GM15510 (cell line): ENCODE data around the gene GLB1L.

Experiments
- POLR2A ChIP-seq: IDR thresholded peaks from 3 replicates; pipeline ENCODE4 v1.6.1; 2011; ENCODE audit warnings: borderline replicate concordance; ENCODE audit not compliant: insufficient read length; ENCODE audit errors: extremely low read depth

GLB1L gene

GRCh38 chr2:219210886-219211362, 34.3 kb downstream of the GLB1L start:
- no peak for TF ChIP-seq POLR2A

GRCh38 chr2:219210196-219210885, 34.9 kb downstream of the GLB1L start:
- TF ChIP-seq POLR2A, result no peak

GRCh38 chr2:219209236-219210195, 35.7 kb downstream of the GLB1L start:
- no peak for TF ChIP-seq POLR2A

GRCh38 chr2:219207884-219208740, 37.1 kb downstream of the GLB1L start:
- TF ChIP-seq POLR2A, result no peak

GRCh38 chr2:219207134-219207883, 37.9 kb downstream of the GLB1L start:
- TF ChIP-seq POLR2A, result no peak

- TF ChIP-seq POLR2A, result peak; percentile 99
Measured at GRCh38 chr2:219206328-219207133, 38.7 kb downstream of the GLB1L start, which contains the start of gene ZFAND2B. Gene ZFAND2B (plus strand): TSS chr2:219206782. CDS start chr2:219206988, 206 bp downstream.

- TF ChIP-seq POLR2A, result no peak
Measured at GRCh38 chr2:219205981-219206327, 39.3 kb downstream of the GLB1L start.

GRCh38 chr2:219205165-219205538, 40.1 kb downstream of the GLB1L start:
- no peak for TF ChIP-seq POLR2A

- no peak for TF ChIP-seq POLR2A
Measured at GRCh38 chr2:219204425-219205164, 40.6 kb downstream of the GLB1L start.

- TF ChIP-seq POLR2A, result no peak
Measured at GRCh38 chr2:219199470-219200211, 45.6 kb downstream of the GLB1L start.

- TF ChIP-seq POLR2A, result no peak
Measured at GRCh38 chr2:219198974-219199373, 46.3 kb downstream of the GLB1L start.

- no peak for TF ChIP-seq POLR2A
Measured at GRCh38 chr2:219197388-219197787, 47.9 kb downstream of the GLB1L start.
